Measurements from ENCODE around the gene IL22RA2. TPM values are rescaled to one million over a fixed set of nuclear protein-coding genes. Genes with fewer than 3 reads are reported as not detected.

IL22RA2 gene
- not detected in 5 replicates for total RNA-seq (2022; extraction: Qiagen RNA extraction)

GRCh38 chr6:137173501-137173900, at the start of gene IL22RA2:
Gene IL22RA2, minus strand, starts transcription at chr6:137173644. Its CDS starts 11,895 bp downstream, at chr6:137161749.

GRCh38 chr6:137218917-137219663, 45.6 kb upstream of the IL22RA2 start, which contains the start of gene IFNGR1:
Gene IFNGR1, minus strand, starts transcription at chr6:137219385. Its CDS starts 58 bp downstream, at chr6:137219327.

Other genes starting within 250 kb of the IL22RA2 start
- 0.06 to 0.14 TPM in 2 of 5 replicates, not detected in the others for gene IL20RA, start 128.7 kb downstream of the IL22RA2 start, total RNA-seq (2022; extraction: Qiagen RNA extraction)
- 38.7 to 50.4 TPM (median 39.5 TPM) in 5 replicates for gene IFNGR1, start 45.7 kb upstream of the IL22RA2 start, total RNA-seq (2022; extraction: Qiagen RNA extraction)